ENCODE data around the gene POC1B.
"Not testable (repeated sequence)": the region's sequence is repeated elsewhere in the genome, so short reads cannot be mapped to it uniquely, and the experiment has no call there.

POC1B gene

DNA sequence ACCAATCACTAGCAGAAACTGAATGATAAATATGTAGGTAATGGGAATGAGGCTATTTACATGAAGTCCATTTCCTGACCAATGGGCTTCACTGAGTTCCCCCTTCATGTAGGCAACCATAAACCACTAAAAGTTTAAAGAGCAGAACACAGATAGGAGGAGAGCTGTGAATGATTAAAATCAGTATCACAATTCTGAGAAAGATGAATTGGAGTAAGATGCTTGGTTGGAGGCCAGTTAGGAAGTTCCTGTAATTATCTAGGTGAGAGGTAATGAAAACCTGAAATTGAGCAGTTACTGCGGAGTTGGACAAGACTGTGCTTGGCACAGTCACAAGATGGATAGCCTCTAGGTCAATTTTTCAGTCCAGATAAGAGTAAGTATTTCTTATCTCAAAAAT lies 57.8 kb downstream of the POC1B start:
- DNase-seq (ENCODE audit: low read depth in 2 of 2), result no peak

DNA sequence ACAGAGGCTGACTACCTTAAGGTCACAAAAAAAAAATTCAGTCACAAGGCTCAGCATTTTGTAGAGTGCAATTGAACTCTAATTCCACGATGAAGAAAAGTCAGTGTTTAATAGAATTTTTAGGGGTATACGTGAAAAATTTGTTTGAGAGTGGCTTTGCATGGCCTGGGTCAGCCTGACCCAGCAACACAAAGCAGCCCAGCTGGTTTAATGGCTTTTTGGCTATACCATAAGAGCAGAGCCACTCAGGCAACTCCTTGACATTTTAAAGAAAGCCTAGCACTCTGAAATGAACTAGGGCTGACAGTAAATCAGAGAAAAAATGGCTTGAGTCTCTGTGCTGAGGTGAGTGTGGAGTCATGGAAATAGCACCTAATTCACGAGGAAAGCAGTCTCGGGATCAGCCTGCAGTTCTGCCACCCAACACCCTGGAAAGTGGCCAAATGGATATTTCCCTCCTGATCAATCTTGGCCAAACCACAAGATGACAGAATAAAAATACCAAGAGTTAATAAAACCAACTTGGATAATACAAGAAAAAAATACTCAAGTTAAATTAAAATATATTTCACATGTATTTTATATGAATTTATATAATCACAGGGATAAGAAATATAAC lies 60.8 kb downstream of the POC1B start:
- no peak for DNase-seq (ENCODE audit: low read depth in 2 of 2)

DNA sequence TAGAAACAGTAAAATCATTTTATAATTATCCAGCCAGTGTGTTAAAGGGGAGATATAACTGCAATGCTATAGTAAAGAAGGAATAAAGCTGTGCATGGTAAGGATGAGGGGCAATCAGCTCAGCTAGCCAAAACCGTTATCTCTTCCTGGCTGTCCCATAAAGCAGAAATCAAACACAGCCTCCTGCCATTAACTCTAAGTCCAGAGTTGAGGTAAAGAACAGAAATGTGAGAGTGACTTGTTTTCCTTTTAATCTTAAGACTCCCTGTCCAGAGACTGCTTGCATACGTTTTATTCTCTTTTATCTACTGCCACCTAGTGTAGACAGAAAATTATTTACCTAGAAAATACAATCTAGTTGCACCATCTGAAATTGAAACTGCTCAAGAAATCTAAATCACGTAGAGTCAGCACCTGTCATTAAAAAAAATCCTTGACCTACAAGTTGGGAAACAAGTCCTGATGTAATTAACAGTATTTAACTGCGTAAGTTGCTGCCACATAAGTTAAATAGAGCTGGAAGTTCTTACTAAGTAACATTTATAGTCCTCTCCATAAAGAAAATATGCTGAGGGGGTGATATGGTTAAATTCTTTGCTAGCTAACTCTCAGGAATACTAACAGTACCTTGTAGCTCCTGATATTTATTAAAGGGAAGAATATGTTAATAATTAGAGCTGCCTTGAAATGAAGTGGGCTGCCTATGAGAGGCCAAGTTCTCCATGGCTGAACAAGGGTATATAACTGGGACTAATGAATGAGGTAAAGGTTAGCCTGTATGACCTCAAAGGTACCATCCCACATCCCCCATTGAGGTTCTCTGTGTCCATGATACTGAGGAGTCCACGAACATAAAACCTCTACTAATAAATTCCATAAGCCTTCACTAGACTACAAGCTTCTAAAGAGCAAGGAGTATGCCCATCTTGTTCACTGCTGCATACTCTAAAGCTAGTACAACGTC lies 63.9 kb downstream of the POC1B start:
- no peak for DNase-seq (ENCODE audit: low read depth in 2 of 2)

GRCh38 chr12:89461190-89461589 lies 64.7 kb downstream of the POC1B start:
- no peak for DNase-seq (ENCODE audit: low read depth in 2 of 2)

DNA sequence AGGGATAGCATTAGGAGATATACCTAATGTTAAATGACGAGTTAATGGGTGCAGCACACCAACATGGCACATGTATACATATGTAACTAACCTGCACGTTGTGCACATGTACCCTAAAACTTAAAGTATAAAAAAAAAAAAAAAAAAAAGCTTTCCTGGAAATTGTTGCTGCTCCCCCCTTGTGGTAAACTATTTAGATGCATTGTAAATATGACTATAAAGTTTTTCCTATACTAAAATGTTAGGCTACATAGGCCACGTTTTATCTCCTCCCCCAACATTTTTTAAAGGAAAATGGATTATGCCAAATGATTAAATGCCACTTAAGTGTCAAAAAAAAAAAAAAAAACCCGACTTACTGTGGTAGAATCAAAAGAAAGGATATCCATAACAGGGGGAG lies 66.6 kb downstream of the POC1B start:
- not testable (repeated sequence) for DNase-seq (ENCODE audit: low read depth in 2 of 2)

GRCh38 chr12:89456565-89456964 lies 69.3 kb downstream of the POC1B start:
- no peak for DNase-seq (ENCODE audit: low read depth in 2 of 2)

GRCh38 chr12:89454080-89454848 lies 71.6 kb downstream of the POC1B start:
- no peak for DNase-seq (ENCODE audit: low read depth in 2 of 2)

GRCh38 chr12:89453121-89453978 lies 72.5 kb downstream of the POC1B start:
- DNase-seq (ENCODE audit: low read depth in 2 of 2), result no peak

DNA sequence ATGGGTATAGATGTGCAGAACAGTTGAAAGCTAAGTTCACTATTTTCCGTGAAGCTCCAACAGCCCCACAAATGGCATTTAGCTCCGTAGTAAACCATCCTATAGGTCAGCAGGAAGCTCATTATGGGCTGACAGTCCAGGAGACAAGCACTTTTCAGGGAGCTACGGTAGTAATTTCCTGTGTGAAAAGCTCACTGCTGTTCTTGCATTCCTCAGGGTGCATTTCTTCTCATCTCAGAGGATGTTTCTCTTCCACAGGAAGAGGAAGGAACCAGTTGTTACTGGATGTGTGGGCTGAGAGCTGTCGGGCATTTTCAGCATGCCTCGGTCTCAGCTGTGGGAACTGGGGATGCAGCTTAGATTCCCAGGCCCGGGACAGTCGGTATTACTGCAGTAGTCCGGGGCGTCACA lies 74.0 kb downstream of the POC1B start:
- DNase-seq (ENCODE audit: low read depth in 2 of 2), result no peak

GRCh38 chr12:89450907-89451306 lies 74.9 kb downstream of the POC1B start:
- DNase-seq (ENCODE audit: low read depth in 2 of 2), result no peak

GRCh38 chr12:89448951-89449371 lies 76.9 kb downstream of the POC1B start:
- no peak for DNase-seq (ENCODE audit: low read depth in 2 of 2)

- no peak for DNase-seq (ENCODE audit: low read depth in 2 of 2)
Measured at GRCh38 chr12:89448526-89448925, 77.3 kb downstream of the POC1B start.

- DNase-seq (ENCODE audit: low read depth in 2 of 2), result no peak
Measured at GRCh38 chr12:89439941-89440340, 85.9 kb downstream of the POC1B start.

- DNase-seq (ENCODE audit: low read depth in 2 of 2), result no peak
Measured at GRCh38 chr12:89437231-89437630, 88.6 kb downstream of the POC1B start.

GRCh38 chr12:89436062-89436461 lies 89.8 kb downstream of the POC1B start:
- no peak for DNase-seq (ENCODE audit: low read depth in 2 of 2)

DNA sequence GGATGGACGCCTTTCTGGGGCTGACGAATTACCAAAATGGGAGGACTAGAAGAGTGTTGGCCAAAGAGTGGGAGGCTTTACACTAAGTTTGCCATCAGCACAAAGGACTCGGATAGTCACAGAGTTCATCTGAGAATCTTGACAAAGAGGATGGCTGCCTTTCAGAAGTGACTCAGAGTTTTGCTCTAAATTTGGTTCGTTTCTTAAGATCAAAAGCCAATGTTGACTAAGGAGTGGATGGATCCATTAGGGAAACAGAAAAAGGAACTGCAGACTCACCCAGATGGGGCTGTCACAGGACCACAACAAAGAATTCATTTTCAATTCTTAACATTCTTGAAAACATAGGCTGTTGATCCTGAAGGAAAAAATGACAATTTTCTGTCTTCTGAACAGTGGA lies 92.2 kb downstream of the POC1B start:
- no peak for DNase-seq (ENCODE audit: low read depth in 2 of 2)

GRCh38 chr12:89432396-89432795 lies 93.5 kb downstream of the POC1B start:
- no peak for DNase-seq (ENCODE audit: low read depth in 2 of 2)

GRCh38 chr12:89429528-89429927 lies 96.3 kb downstream of the POC1B start:
- DNase-seq (ENCODE audit: low read depth in 2 of 2), result no peak

DNA sequence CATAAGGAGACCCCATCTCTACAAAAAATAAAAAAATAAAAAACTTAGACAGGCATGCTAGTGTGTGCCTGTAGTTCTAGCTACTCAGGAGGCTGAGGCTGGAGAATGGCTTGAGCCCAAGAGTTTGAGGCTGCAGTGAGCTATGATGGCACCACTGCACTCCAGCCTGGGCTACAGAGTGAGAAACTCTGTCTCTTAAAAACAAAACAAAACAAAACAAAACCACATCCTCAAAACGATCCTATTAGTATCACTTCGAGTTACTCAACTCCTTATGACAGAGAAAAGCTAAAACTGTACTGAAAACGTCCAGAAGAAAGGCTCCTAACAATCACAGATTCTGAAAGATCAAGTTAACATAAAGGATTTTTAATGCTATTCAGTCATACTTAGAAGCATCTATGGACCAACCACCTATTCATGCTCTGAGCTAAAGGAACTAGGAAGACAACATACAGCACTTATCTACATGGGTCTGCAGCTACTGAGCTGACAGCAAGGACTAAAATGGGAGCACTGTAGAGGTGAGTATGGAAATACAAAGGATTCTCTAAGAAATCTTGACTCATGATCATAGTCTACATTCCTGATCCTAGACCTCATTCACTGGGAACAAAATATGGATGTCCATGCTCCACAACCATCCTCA lies 98.2 kb downstream of the POC1B start:
- no peak for DNase-seq (ENCODE audit: low read depth in 2 of 2)

DNA sequence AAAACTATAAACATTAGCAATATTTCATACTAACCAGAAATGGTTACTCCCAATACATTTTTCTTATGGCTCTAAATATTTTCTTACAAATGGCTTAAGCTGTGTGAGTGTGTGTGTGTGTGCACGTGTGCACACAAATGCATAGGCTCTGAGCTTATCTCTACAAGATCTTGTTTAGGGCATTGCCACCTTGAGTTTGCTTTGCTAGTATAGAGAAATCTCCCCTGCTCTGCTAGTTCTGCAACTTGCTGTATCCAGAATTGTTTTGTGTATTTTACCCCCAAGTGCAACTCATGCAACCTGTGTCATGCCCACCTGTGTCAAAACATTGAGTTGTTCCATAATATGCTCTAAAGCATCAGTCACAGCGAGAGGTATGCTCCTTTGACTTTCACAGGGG lies 101.0 kb downstream of the POC1B start:
- DNase-seq (ENCODE audit: low read depth in 2 of 2), result no peak

DNA sequence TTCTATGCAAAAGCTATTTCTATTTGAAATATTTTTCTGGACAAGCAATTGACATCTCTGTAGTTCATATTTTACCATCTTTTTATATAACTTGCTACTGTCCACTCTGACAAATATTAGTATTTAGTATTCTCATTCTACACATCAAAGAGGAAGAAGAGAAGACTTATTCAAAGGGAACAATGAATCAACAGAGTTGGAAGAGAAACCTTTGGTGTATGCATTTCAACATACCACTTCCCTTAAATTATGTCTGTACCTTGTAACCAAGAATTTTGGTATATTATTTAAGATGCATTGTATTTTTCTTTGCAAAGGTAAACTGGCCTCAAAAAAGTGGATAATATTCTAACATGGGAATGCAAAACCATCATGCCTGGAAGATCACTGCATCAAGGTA lies 101.5 kb downstream of the POC1B start:
- no peak for DNase-seq (ENCODE audit: low read depth in 2 of 2)

All from stimulated activated CD8-positive, alpha-beta memory T cell treated with anti-CD3 and anti-CD28 coated beads, Interleukin-15, amount 100 ng/mL, for 4 hours (primary cell).